Activated T-cell treated with anti-CD3 and anti-CD28 coated beads, Interleukin-2, amount 50 U/mL, for 1 hour (primary cell): ENCODE data around the gene MTUS2.

ENCODE experiments used
- DNase-seq: peaks from one replicate; pipeline ENCODE4 v3.0.0-alpha.2; 2020

MTUS2 gene

GRCh38 chr13:29494520-29494919 is 674.4 kb downstream of the MTUS2 start:
- no peak for DNase-seq

- no peak for DNase-seq
Measured at GRCh38 chr13:29496241-29496712, 676.1 kb downstream of the MTUS2 start.

GRCh38 chr13:29497137-29497654 is 677.1 kb downstream of the MTUS2 start:
- DNase-seq: no peak

- no peak for DNase-seq
Measured at GRCh38 chr13:29498426-29499040, 678.4 kb downstream of the MTUS2 start.

- no peak for DNase-seq
Measured at GRCh38 chr13:29499506-29500165, 679.5 kb downstream of the MTUS2 start.

GRCh38 chr13:29500386-29500785 is 680.2 kb downstream of the MTUS2 start:
- DNase-seq: no peak

- no peak for DNase-seq
Measured at GRCh38 chr13:29501674-29502073, 681.5 kb downstream of the MTUS2 start.

- DNase-seq: no peak
Measured at GRCh38 chr13:29502391-29503008, 682.4 kb downstream of the MTUS2 start.

GRCh38 chr13:29503041-29503837 is 683.1 kb downstream of the MTUS2 start:
- DNase-seq: no peak

GRCh38 chr13:29504691-29505090 is 684.6 kb downstream of the MTUS2 start:
- no peak for DNase-seq

- no peak for DNase-seq
Measured at GRCh38 chr13:29505511-29505910, 685.4 kb downstream of the MTUS2 start.

GRCh38 chr13:29505950-29506349 is 685.8 kb downstream of the MTUS2 start:
- no peak for DNase-seq

- DNase-seq: no peak
Measured at GRCh38 chr13:29507356-29507755, 687.2 kb downstream of the MTUS2 start.

GRCh38 chr13:29508130-29508875 is 688.2 kb downstream of the MTUS2 start:
- DNase-seq: peak; percentile 78

- DNase-seq: no peak
Measured at GRCh38 chr13:29508876-29509252, 688.7 kb downstream of the MTUS2 start.

GRCh38 chr13:29509999-29510589 is 690.0 kb downstream of the MTUS2 start:
- DNase-seq: no peak

- DNase-seq: no peak
Measured at GRCh38 chr13:29510651-29511084, 690.5 kb downstream of the MTUS2 start.

- no peak for DNase-seq
Measured at GRCh38 chr13:29511106-29511796, 691.1 kb downstream of the MTUS2 start.

- DNase-seq: no peak
Measured at GRCh38 chr13:29511980-29512379, 691.8 kb downstream of the MTUS2 start.

- no peak for DNase-seq
Measured at GRCh38 chr13:29513002-29513980, 693.2 kb downstream of the MTUS2 start.
